CD8-positive, alpha-beta memory T cell (primary cell): ENCODE measurements around the gene MMS22L. TPM values are rescaled to one million over a fixed set of nuclear protein-coding genes. Genes with fewer than 3 reads are reported as not detected.

Source experiments
- CTCF ChIA-PET: fragments of 350-600 bp; sonication (Branson Sonifier 250); formaldehyde crosslinking; loops from one replicate; lab custom pipeline; 2021; ENCODE audit warnings: antibody characterized with exemption; lab: Charles Lee
- POLR2A ChIA-PET: fragments of 350-600 bp; sonication (Branson Sonifier 250); formaldehyde crosslinking; loops from one replicate; lab custom pipeline; 2021; ENCODE audit warnings: antibody characterized with exemption; lab: Charles Lee
- DNase-seq, 5 donors: peaks; one replicate each; pipeline versions ENCODE4 v3.0.0 to v3.0.0-alpha.2; 2020 to 2022; ENCODE audit warnings: mixed read lengths in 1 of 5
- H3K27ac ChIP-seq: one replicate; pipeline ENCODE4 v1.7.0; 2013; ENCODE audit warnings: low read depth, mild to moderate bottlenecking, low read length, moderate library complexity
- H3K27me3 ChIP-seq: 2 replicates; pipeline ENCODE4 v1.7.0; 2013; ENCODE audit warnings: low read length, mild to moderate bottlenecking; ENCODE audit not compliant: insufficient read depth, poor library complexity, severe bottlenecking
- H3K36me3 ChIP-seq: 2 replicates; pipeline ENCODE4 v1.7.0; 2013; ENCODE audit warnings: mild to moderate bottlenecking, low read length, moderate library complexity; ENCODE audit not compliant: insufficient read depth
- H3K4me1 ChIP-seq: 2 replicates; pipeline ENCODE4 v1.7.0; 2013; ENCODE audit warnings: mild to moderate bottlenecking, low read length, moderate library complexity; ENCODE audit not compliant: insufficient read depth
- H3K4me3 ChIP-seq: 2 replicates; pipeline ENCODE4 v1.7.0; 2013; ENCODE audit warnings: mild to moderate bottlenecking, low read length
- H3K9me3 ChIP-seq: 2 replicates; pipeline ENCODE4 v1.7.0; 2013; ENCODE audit warnings: mild to moderate bottlenecking, low read length
- H3K27ac Mint-ChIP-seq, 8 donors: one replicate each; pipeline ENCODE4 v1.8.0; 2020 to 2021; ENCODE audit warnings: mixed read lengths in 8 of 8, mild to moderate bottlenecking in 6 of 8, inconsistent platforms in 3 of 8, moderate library complexity in 3 of 8
- H3K27me3 Mint-ChIP-seq, 2 donors: one replicate each; pipeline ENCODE4 v1.8.0; 2020 to 2021; ENCODE audit warnings: mixed read lengths in 2 of 2, mild to moderate bottlenecking in 1 of 2, moderate library complexity in 1 of 2
- H3K36me3 Mint-ChIP-seq, 3 donors: one replicate each; pipeline ENCODE4 v1.8.0; 2020 to 2021; ENCODE audit warnings: mixed read lengths in 3 of 3, inconsistent platforms in 1 of 3, mild to moderate bottlenecking in 1 of 3
- H3K4me1 Mint-ChIP-seq, 3 donors: one replicate each; pipeline ENCODE4 v1.8.0; 2020 to 2021; ENCODE audit warnings: mixed read lengths in 3 of 3, inconsistent platforms in 1 of 3, mild to moderate bottlenecking in 1 of 3
- H3K4me3 Mint-ChIP-seq, 7 donors: one replicate each; pipeline ENCODE4 v1.8.0; 2020 to 2021; ENCODE audit warnings: mixed read lengths in 7 of 7, mild to moderate bottlenecking in 6 of 7, moderate library complexity in 4 of 7, inconsistent platforms in 2 of 7
- H3K9me3 Mint-ChIP-seq, 5 donors: one replicate each; pipeline ENCODE4 v1.8.0; 2020 to 2022; ENCODE audit warnings: mixed read lengths in 5 of 5, mild to moderate bottlenecking in 3 of 5, moderate library complexity in 2 of 5, inconsistent platforms in 1 of 5
- polyA plus RNA-seq: library from polyadenylated mRNA; unstranded; fragments of 300-500 nt; fragmentation: Illumina TruSeq; gene quantifications from one replicate; pipeline ENCODE4 v1.2.3, GENCODE V29; 2021
- total RNA-seq, 2 experiments: library from RNA; stranded (reverse); gene quantifications; one replicate each; pipeline ENCODE4 v1.2.3, GENCODE V29; 2021

Gene MMS22L
- total and polyA plus RNA-seq, 3 experiments from 2014 or later: 2.5 to 32.0 (median 30.9) TPM

- CTCF ChIA-PET: no interaction called here
- POLR2A ChIA-PET: no interaction called here
- no peak overlapping the region for H3K27ac ChIP-seq
- no peaks in the 10 kb centered on the region for H3K9me3 ChIP-seq
- no peak overlapping the region for H3K4me3 Mint-ChIP-seq
- H3K4me1 Mint-ChIP-seq: no peaks in the 10 kb centered on the region
- H3K4me1 ChIP-seq: no peaks in the 10 kb centered on the region
- H3K9me3 Mint-ChIP-seq: no peaks in the 10 kb centered on the region
- peak overlapping the region in 1 of 8 donors; percentile 8 for H3K27ac Mint-ChIP-seq
- no peaks in the 10 kb centered on the region for H3K36me3 ChIP-seq
- no peak overlapping the region for H3K4me3 ChIP-seq
- DNase-seq: no peak
- no peaks in the 10 kb centered on the region for H3K27me3 ChIP-seq
- H3K36me3 Mint-ChIP-seq: peaks cover 4 to 5% (median 4%) of the 10 kb centered on the region in 3 donors
- peaks cover 0 to 4% of the 10 kb centered on the region in 2 donors for H3K27me3 Mint-ChIP-seq
Observed at GRCh38 chr6:97113170-97113569, 169.8 kb downstream of the MMS22L start.

- Mint-ChIP-seq H3K27me3 (peaks cover 0 to 4% of the 10 kb centered on the region in 2 donors), H3K4me1 (no peaks in the 10 kb centered on the region), H3K9me3 (no peaks in the 10 kb centered on the region), H3K4me3 (no peak overlapping the region), H3K27ac (no peak overlapping the region), H3K36me3 (peaks cover 1 to 5% (median 4%) of the 10 kb centered on the region in 3 donors)
- Histone ChIP-seq H3K27ac (no peak overlapping the region), H3K4me3 (no peak overlapping the region), H3K4me1 (no peaks in the 10 kb centered on the region), H3K27me3 (no peaks in the 10 kb centered on the region), H3K36me3 (no peaks in the 10 kb centered on the region), H3K9me3 (no peaks in the 10 kb centered on the region)
- DNase-seq: no peak
- POLR2A ChIA-PET: no interaction called here
- CTCF ChIA-PET: no interaction called here
Observed at GRCh38 chr6:97111243-97111642, 171.8 kb downstream of the MMS22L start.

- H3K4me3 ChIP-seq: no peak overlapping the region
- H3K27ac Mint-ChIP-seq: no peak overlapping the region
- no peak for DNase-seq
- no peak overlapping the region for H3K27ac ChIP-seq
- H3K4me1 ChIP-seq: no peaks in the 10 kb centered on the region
- H3K9me3 Mint-ChIP-seq: no peaks in the 10 kb centered on the region
- H3K36me3 ChIP-seq: no peaks in the 10 kb centered on the region
- H3K9me3 ChIP-seq: no peaks in the 10 kb centered on the region
- no peak overlapping the region for H3K4me3 Mint-ChIP-seq
- H3K36me3 Mint-ChIP-seq: peaks cover 1 to 6% (median 4%) of the 10 kb centered on the region in 3 donors
- no peaks in the 10 kb centered on the region for H3K27me3 ChIP-seq
- POLR2A ChIA-PET: no interaction called here
- CTCF ChIA-PET: no interaction called here
- H3K27me3 Mint-ChIP-seq: peaks cover 0 to 4% of the 10 kb centered on the region in 2 donors
- H3K4me1 Mint-ChIP-seq: no peaks in the 10 kb centered on the region
Observed at GRCh38 chr6:97110626-97111025, 172.4 kb downstream of the MMS22L start.

- no peaks in the 10 kb centered on the region for H3K4me1 Mint-ChIP-seq
- no peak for DNase-seq
- peaks cover 0 to 4% of the 10 kb centered on the region in 2 donors for H3K27me3 Mint-ChIP-seq
- no peaks in the 10 kb centered on the region for H3K4me1 ChIP-seq
- H3K9me3 ChIP-seq: no peaks in the 10 kb centered on the region
- ChIA-PET POLR2A (no interaction called here), CTCF (no interaction called here)
- H3K27ac ChIP-seq: no peak overlapping the region
- H3K27ac Mint-ChIP-seq: no peak overlapping the region
- H3K4me3 ChIP-seq: no peak overlapping the region
- H3K4me3 Mint-ChIP-seq: no peak overlapping the region
- H3K36me3 Mint-ChIP-seq: peaks cover 0 to 11% (median 7%) of the 10 kb centered on the region in 3 donors
- no peaks in the 10 kb centered on the region for H3K36me3 ChIP-seq
- no peaks in the 10 kb centered on the region for H3K27me3 ChIP-seq
- H3K9me3 Mint-ChIP-seq: no peaks in the 10 kb centered on the region
Observed at GRCh38 chr6:97110149-97110548, 172.9 kb downstream of the MMS22L start.

- no peak overlapping the region for H3K4me3 ChIP-seq
- ChIA-PET POLR2A (no interaction called here), CTCF (no interaction called here)
- DNase-seq: no peak
- Mint-ChIP-seq H3K36me3 (peaks cover 0 to 15% (median 7%) of the 10 kb centered on the region in 3 donors), H3K4me1 (no peaks in the 10 kb centered on the region), H3K4me3 (no peak overlapping the region), H3K9me3 (no peaks in the 10 kb centered on the region), H3K27me3 (peaks cover 0 to 4% of the 10 kb centered on the region in 2 donors), H3K27ac (no peak overlapping the region)
- no peaks in the 10 kb centered on the region for H3K36me3 ChIP-seq
- no peaks in the 10 kb centered on the region for H3K9me3 ChIP-seq
- no peaks in the 10 kb centered on the region for H3K27me3 ChIP-seq
- H3K4me1 ChIP-seq: no peaks in the 10 kb centered on the region
- H3K27ac ChIP-seq: no peak overlapping the region
Observed at GRCh38 chr6:97109444-97109843, 173.6 kb downstream of the MMS22L start.

GRCh38 chr6:97102145-97102790, 180.7 kb downstream of the MMS22L start:
- Mint-ChIP-seq H3K27me3 (no peaks in the 10 kb centered on the region), H3K36me3 (peaks cover 0 to 18% (median 3%) of the 10 kb centered on the region in 3 donors), H3K4me1 (peaks cover 1 to 6% (median 6%) of the 10 kb centered on the region in 3 donors), H3K27ac (no peak overlapping the region), H3K9me3 (no peaks in the 10 kb centered on the region), H3K4me3 (no peak overlapping the region)
- no peak for DNase-seq
- Histone ChIP-seq H3K27me3 (no peaks in the 10 kb centered on the region), H3K4me1 (no peaks in the 10 kb centered on the region), H3K9me3 (no peaks in the 10 kb centered on the region), H3K4me3 (no peak overlapping the region), H3K36me3 (no peaks in the 10 kb centered on the region), H3K27ac (no peak overlapping the region)
- CTCF ChIA-PET: no interaction called here
- POLR2A ChIA-PET: no interaction called here

GRCh38 chr6:97100696-97101095, 182.3 kb downstream of the MMS22L start:
- ChIA-PET POLR2A (no interaction called here), CTCF (no interaction called here)
- Mint-ChIP-seq H3K9me3 (no peaks in the 10 kb centered on the region), H3K36me3 (peaks cover 0 to 17% (median 3%) of the 10 kb centered on the region in 3 donors), H3K27me3 (no peaks in the 10 kb centered on the region), H3K4me3 (no peak overlapping the region), H3K4me1 (peaks cover 1 to 8% (median 6%) of the 10 kb centered on the region in 3 donors), H3K27ac (no peak overlapping the region)
- Histone ChIP-seq H3K27ac (no peak overlapping the region), H3K4me3 (no peak overlapping the region), H3K4me1 (no peaks in the 10 kb centered on the region), H3K27me3 (no peaks in the 10 kb centered on the region), H3K36me3 (no peaks in the 10 kb centered on the region), H3K9me3 (no peaks in the 10 kb centered on the region)
- DNase-seq: no peak

GRCh38 chr6:97097068-97098047, 185.7 kb downstream of the MMS22L start:
- Histone ChIP-seq H3K27ac (no peak overlapping the region), H3K27me3 (no peaks in the 10 kb centered on the region), H3K36me3 (no peaks in the 10 kb centered on the region), H3K4me1 (no peaks in the 10 kb centered on the region), H3K9me3 (no peaks in the 10 kb centered on the region), H3K4me3 (no peak overlapping the region)
- POLR2A ChIA-PET: no interaction called here
- H3K4me1 Mint-ChIP-seq: peaks cover 1 to 8% (median 6%) of the 10 kb centered on the region in 3 donors
- no peak overlapping the region for H3K27ac Mint-ChIP-seq
- H3K27me3 Mint-ChIP-seq: no peaks in the 10 kb centered on the region
- H3K4me3 Mint-ChIP-seq: peak overlapping the region in 1 of 7 donors; percentile 37
- peaks cover 0 to 7% (median 0%) of the 10 kb centered on the region in 3 donors for H3K36me3 Mint-ChIP-seq
- no peak for DNase-seq
- CTCF ChIA-PET: interaction anchor here (0.6 kb wide), 1 partner anchor 92 kb away, joined by 3 read pairs; no protein-coding TSS in a partner anchor
- H3K9me3 Mint-ChIP-seq: no peaks in the 10 kb centered on the region
